HG03439 (cell line): ENCODE results near the gene CHPT1.
"Not testable (repeated sequence)": the region's sequence is repeated elsewhere in the genome, so short reads cannot be mapped to it uniquely, and the experiment has no call there.

Experiments
- ATAC-seq: cut with Tn5 transposase; IDR thresholded peaks from one replicate; pipeline ENCODE4 v1.9.1; 2021; ENCODE audit warnings: mild to moderate bottlenecking, moderate library complexity; ENCODE audit not compliant: unreplicated experiment

Gene CHPT1

GRCh38 chr12:101681627-101682026, 15.8 kb upstream of the CHPT1 start:
- ATAC-seq: not testable (repeated sequence)

GRCh38 chr12:101685092-101685491, 12.3 kb upstream of the CHPT1 start:
- no peak for ATAC-seq

GRCh38 chr12:101686176-101686575, 11.3 kb upstream of the CHPT1 start:
- ATAC-seq: no peak

- ATAC-seq: no peak
Observed at GRCh38 chr12:101690544-101691098, 6.8 kb upstream of the CHPT1 start.

- ATAC-seq: no peak
Observed at GRCh38 chr12:101691503-101692096, 5.8 kb upstream of the CHPT1 start.

GRCh38 chr12:101694297-101694848, 3.1 kb upstream of the CHPT1 start:
- no peak for ATAC-seq

- no peak for ATAC-seq
Observed at GRCh38 chr12:101694986-101695385, 2.5 kb upstream of the CHPT1 start.

- ATAC-seq: no peak
Observed at GRCh38 chr12:101695706-101696105, 1.7 kb upstream of the CHPT1 start.

GRCh38 chr12:101696251-101697196, 916 bp upstream of the CHPT1 start:
- ATAC-seq: no peak

GRCh38 chr12:101697930-101698799, 725 bp downstream of the CHPT1 start:
- ATAC-seq: peak; percentile 35

- no peak for ATAC-seq
Observed at GRCh38 chr12:101698800-101699347, 1.4 kb downstream of the CHPT1 start.

- ATAC-seq: no peak
Observed at GRCh38 chr12:101700299-101700820, 2.9 kb downstream of the CHPT1 start.

GRCh38 chr12:101703487-101703886, 6.0 kb downstream of the CHPT1 start:
- no peak for ATAC-seq

GRCh38 chr12:101706403-101706802, 9.0 kb downstream of the CHPT1 start:
- no peak for ATAC-seq

GRCh38 chr12:101707131-101707782, 9.8 kb downstream of the CHPT1 start:
- no peak for ATAC-seq

GRCh38 chr12:101710288-101710687, 12.8 kb downstream of the CHPT1 start:
- no peak for ATAC-seq

GRCh38 chr12:101713059-101713682, 15.7 kb downstream of the CHPT1 start:
- no peak for ATAC-seq

GRCh38 chr12:101713930-101714329, 16.5 kb downstream of the CHPT1 start:
- no peak for ATAC-seq

- no peak for ATAC-seq
Observed at GRCh38 chr12:101714877-101715444, 17.5 kb downstream of the CHPT1 start.
